GM23338 (cell line): Measurements from ENCODE around the gene ABHD3.

Source experiments
- JUNB ChIP-seq: IDR thresholded peaks from one replicate; pipeline ENCODE4 v1.6.1; 2016; ENCODE audit warnings: antibody characterized with exemption; ENCODE audit not compliant: unreplicated experiment
- POLR2AphosphoS5 ChIP-seq: IDR thresholded peaks from 2 replicates; pipeline ENCODE4 v1.6.1; 2016; ENCODE audit warnings: antibody characterized with exemption, low read depth

GRCh38 chr18:21706386-21706865 is 1.9 kb upstream of the ABHD3 start:
- TF ChIP-seq POLR2AphosphoS5 (no peak), JUNB (no peak)
